K562 (cell line): ENCODE results near the gene NUCKS1. TPM values are rescaled to one million over a fixed set of nuclear protein-coding genes. Genes with fewer than 3 reads are reported as not detected.

Source experiments
- KLF10 ChIP-seq: fragments of 250-450 bp; sonication (Bioruptor Pico); IDR thresholded peaks from 2 replicates; pipeline ENCODE4 v1.6.1; 2021; ENCODE audit warnings: matching md5 sums
- LEF1 ChIP-seq: fragments of 450-650 bp; IDR thresholded peaks from 2 replicates; pipeline ENCODE4 v1.6.1; 2016; ENCODE audit warnings: mild to moderate bottlenecking
- MAFK ChIP-seq: IDR thresholded peaks from 2 replicates; pipeline ENCODE4 v1.6.1; 2011; ENCODE audit warnings: low read length, improper control_type of control experiment
- NEUROD1 ChIP-seq: fragments of 150-350 bp; IDR thresholded peaks from 2 replicates; pipeline ENCODE4 v1.6.1; 2014; ENCODE audit warnings: borderline replicate concordance, low read length, low read depth; ENCODE audit not compliant: partially characterized antibody
- POLR3G ChIP-seq: IDR thresholded peaks from 2 replicates; pipeline ENCODE4 v1.6.1; 2011; ENCODE audit not compliant: insufficient read length, insufficient replicate concordance; ENCODE audit errors: extremely low read depth
- SNRNP70 ChIP-seq: fragments of 200-400 bp; formaldehyde crosslinking; optimal IDR thresholded peaks from 2 replicates; pipeline ENCODE3; 2017; ENCODE audit warnings: low read depth, low read length
- ZKSCAN1 ChIP-seq: fragments of 150-350 bp; IDR thresholded peaks from 2 replicates; pipeline ENCODE4 v1.6.1; 2016; ENCODE audit warnings: low read depth, low read length
- ZNF174 ChIP-seq: fragments of 250-450 bp; sonication (Bioruptor Pico); IDR thresholded peaks from 2 replicates; pipeline ENCODE4 v1.4.0; 2020; ENCODE audit warnings: mild to moderate bottlenecking
- ZNF232 ChIP-seq: sonication (generic); formaldehyde crosslinking; IDR thresholded peaks from 2 replicates; pipeline ENCODE4 v1.8.0; 2022; ENCODE audit warnings: mild to moderate bottlenecking, missing genetic modification reagents
- ZNF24 ChIP-seq: fragments of 450-650 bp; IDR thresholded peaks from 2 replicates; pipeline ENCODE4 v1.6.1; 2016
- polyA plus RNA-seq, 8 experiments: library from polyadenylated mRNA; depleted of rRNA in 4 of 8; stranded (reverse) in 5 of 8; unstranded in 3 of 8; fragments of >200 nt; fragmentation: Nextera tagmentation in 2 of 8; fragmentation: Illumina TruSeq in 1 of 8; extraction: Ambion mirVana in 2 of 8; extraction: Trizol in 1 of 8; gene quantifications; 2 replicates each; pipeline versions ENCODE4 v1.2.1 to v1.2.3, GENCODE V29; 2011 to 2014; ENCODE audit warnings: inconsistent platforms in 1 of 8, missing spikeins in 1 of 8
- total RNA-seq, 7 experiments: library from RNA; depleted of rRNA in 6 of 7; stranded (reverse); fragments of >200 nt in 6 of 7; fragmentation: Illumina TruSeq in 2 of 7; extraction: Trizol in 2 of 7; gene quantifications; 2 replicates each; pipeline versions ENCODE4 v1.2.1 to v1.2.3, GENCODE V29; 2011 to 2021; ENCODE audit warnings: low replicate concordance in 1 of 7
- TF ChIP-seq, protein P1 (sequence below): conservative IDR thresholded peaks from 2 replicates; pipeline ENCODE4 v1.6.1; 2011; ENCODE audit warnings: low read depth, mild to moderate bottlenecking, low read length; ENCODE audit not compliant: control insufficient read depth
- TF ChIP-seq, protein P2 (sequence below): fragments of 250-450 bp; sonication (Bioruptor Pico); IDR thresholded peaks from 2 replicates; pipeline ENCODE4 v1.4.0; 2020
- TF ChIP-seq, protein P3 (sequence below), 2 experiments: fragments of 450-650 bp in 1 of 2; sonication (generic) in 1 of 2; formaldehyde crosslinking; conservative IDR thresholded peaks; 2 replicates each; pipeline versions ENCODE4 v1.4.0 to v1.8.1; 2020 to 2022; ENCODE audit warnings: mild to moderate bottlenecking in 1 of 2, missing genetic modification reagents in 1 of 2
- TF ChIP-seq, protein P4 (sequence below): fragments of 250-450 bp; sonication (Bioruptor Pico); IDR thresholded peaks from 2 replicates; pipeline ENCODE4 v1.5.0; 2021; ENCODE audit warnings: mild to moderate bottlenecking, borderline replicate concordance
- TF ChIP-seq, protein P5 (sequence below): fragments of 450-650 bp; IDR thresholded peaks from 2 replicates; pipeline ENCODE4 v1.6.1; 2017; ENCODE audit warnings: antibody characterized with exemption, mild to moderate bottlenecking
- TF ChIP-seq, protein P6 (sequence below): sonication (generic); formaldehyde crosslinking; IDR thresholded peaks from 2 replicates; pipeline ENCODE4 v1.8.0; 2022; ENCODE audit warnings: mild to moderate bottlenecking, missing genetic modification reagents

Gene NUCKS1
- total and polyA plus RNA-seq, 9 of the 15 experiments (the other 6 are each of a cell fraction or from before 2014, with no cell fraction given), result 66.7 to 244 (median 149) TPM

DNA sequence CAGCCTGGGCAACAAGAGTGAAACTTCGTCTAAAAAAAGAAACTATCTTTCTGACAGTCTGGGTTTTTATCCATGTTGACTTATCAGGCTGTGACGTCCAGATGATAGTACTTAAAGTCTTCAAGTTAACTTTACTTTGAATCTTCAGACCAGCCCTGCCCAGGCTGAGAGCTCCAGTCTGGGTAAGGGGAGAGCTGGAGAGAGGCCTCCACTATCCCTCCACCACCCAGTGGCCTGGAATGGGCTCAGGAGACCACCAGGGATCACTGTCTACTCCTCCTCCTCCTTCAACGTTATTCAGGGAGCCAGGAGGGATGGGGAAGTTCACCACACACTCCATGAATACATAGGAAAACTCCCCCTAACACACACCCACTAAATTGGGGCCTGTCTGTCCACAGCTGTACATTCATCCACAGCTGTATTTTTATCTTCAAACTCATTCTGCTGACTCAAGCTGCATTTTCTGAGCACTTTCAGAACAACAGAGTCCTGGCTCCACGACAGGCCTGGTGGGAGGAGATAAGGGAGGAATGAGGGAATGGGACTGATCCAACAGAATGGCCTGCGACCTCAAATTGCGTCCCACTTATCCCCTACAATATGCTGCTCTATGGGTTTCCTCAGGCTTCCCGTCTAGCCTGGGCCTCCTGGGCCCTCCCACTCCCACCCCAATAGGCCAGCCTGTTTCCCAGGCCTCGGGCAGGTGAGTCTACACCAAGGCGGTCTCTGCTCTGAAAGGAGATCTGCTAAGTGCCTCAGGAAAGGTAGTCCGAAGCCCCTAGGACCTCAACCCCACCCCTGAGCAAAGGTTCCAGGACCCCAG is 71.5 kb downstream of the NUCKS1 start (continued):
- TF ChIP-seq, protein P1, sequence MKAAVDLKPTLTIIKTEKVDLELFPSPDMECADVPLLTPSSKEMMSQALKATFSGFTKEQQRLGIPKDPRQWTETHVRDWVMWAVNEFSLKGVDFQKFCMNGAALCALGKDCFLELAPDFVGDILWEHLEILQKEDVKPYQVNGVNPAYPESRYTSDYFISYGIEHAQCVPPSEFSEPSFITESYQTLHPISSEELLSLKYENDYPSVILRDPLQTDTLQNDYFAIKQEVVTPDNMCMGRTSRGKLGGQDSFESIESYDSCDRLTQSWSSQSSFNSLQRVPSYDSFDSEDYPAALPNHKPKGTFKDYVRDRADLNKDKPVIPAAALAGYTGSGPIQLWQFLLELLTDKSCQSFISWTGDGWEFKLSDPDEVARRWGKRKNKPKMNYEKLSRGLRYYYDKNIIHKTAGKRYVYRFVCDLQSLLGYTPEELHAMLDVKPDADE, result peak; percentile 85
- TF ChIP-seq, protein P2, sequence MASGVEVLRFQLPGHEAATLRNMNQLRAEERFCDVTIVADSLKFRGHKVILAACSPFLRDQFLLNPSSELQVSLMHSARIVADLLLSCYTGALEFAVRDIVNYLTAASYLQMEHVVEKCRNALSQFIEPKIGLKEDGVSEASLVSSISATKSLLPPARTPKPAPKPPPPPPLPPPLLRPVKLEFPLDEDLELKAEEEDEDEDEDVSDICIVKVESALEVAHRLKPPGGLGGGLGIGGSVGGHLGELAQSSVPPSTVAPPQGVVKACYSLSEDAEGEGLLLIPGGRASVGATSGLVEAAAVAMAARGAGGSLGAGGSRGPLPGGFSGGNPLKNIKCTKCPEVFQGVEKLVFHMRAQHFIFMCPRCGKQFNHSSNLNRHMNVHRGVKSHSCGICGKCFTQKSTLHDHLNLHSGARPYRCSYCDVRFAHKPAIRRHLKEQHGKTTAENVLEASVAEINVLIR (CRISPR knock-in tag), result no peak
- TF ChIP-seq, protein P3, sequence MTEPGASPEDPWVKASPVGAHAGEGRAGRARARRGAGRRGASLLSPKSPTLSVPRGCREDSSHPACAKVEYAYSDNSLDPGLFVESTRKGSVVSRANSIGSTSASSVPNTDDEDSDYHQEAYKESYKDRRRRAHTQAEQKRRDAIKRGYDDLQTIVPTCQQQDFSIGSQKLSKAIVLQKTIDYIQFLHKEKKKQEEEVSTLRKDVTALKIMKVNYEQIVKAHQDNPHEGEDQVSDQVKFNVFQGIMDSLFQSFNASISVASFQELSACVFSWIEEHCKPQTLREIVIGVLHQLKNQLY (CRISPR knock-in tag; conservative IDR thresholded peaks at IDR 0.05), result no peak
- no peak for TF ChIP-seq SNRNP70
- TF ChIP-seq MAFK, result peak; percentile 98
- 0 out of 2 replicates have a peak, but pooled peaks have one; percentile 15 for TF ChIP-seq ZNF232
- TF ChIP-seq ZNF174, result 0 out of 2 replicates have a peak, but pooled peaks have one; percentile 39
- TF ChIP-seq, protein P4, sequence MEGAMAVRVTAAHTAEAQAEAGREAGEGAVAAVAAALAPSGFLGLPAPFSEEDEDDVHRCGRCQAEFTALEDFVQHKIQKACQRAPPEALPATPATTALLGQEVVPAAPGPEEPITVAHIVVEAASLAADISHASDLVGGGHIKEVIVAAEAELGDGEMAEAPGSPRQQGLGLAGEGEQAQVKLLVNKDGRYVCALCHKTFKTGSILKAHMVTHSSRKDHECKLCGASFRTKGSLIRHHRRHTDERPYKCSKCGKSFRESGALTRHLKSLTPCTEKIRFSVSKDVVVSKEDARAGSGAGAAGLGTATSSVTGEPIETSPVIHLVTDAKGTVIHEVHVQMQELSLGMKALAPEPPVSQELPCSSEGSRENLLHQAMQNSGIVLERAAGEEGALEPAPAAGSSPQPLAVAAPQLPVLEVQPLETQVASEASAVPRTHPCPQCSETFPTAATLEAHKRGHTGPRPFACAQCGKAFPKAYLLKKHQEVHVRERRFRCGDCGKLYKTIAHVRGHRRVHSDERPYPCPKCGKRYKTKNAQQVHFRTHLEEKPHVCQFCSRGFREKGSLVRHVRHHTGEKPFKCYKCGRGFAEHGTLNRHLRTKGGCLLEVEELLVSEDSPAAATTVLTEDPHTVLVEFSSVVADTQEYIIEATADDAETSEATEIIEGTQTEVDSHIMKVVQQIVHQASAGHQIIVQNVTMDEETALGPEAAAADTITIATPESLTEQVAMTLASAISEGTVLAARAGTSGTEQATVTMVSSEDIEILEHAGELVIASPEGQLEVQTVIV (CRISPR knock-in tag), result no peak
- peak; percentile 52; the same call in 1 of the 2 replicates for TF ChIP-seq ZKSCAN1
- TF ChIP-seq, protein P5, sequence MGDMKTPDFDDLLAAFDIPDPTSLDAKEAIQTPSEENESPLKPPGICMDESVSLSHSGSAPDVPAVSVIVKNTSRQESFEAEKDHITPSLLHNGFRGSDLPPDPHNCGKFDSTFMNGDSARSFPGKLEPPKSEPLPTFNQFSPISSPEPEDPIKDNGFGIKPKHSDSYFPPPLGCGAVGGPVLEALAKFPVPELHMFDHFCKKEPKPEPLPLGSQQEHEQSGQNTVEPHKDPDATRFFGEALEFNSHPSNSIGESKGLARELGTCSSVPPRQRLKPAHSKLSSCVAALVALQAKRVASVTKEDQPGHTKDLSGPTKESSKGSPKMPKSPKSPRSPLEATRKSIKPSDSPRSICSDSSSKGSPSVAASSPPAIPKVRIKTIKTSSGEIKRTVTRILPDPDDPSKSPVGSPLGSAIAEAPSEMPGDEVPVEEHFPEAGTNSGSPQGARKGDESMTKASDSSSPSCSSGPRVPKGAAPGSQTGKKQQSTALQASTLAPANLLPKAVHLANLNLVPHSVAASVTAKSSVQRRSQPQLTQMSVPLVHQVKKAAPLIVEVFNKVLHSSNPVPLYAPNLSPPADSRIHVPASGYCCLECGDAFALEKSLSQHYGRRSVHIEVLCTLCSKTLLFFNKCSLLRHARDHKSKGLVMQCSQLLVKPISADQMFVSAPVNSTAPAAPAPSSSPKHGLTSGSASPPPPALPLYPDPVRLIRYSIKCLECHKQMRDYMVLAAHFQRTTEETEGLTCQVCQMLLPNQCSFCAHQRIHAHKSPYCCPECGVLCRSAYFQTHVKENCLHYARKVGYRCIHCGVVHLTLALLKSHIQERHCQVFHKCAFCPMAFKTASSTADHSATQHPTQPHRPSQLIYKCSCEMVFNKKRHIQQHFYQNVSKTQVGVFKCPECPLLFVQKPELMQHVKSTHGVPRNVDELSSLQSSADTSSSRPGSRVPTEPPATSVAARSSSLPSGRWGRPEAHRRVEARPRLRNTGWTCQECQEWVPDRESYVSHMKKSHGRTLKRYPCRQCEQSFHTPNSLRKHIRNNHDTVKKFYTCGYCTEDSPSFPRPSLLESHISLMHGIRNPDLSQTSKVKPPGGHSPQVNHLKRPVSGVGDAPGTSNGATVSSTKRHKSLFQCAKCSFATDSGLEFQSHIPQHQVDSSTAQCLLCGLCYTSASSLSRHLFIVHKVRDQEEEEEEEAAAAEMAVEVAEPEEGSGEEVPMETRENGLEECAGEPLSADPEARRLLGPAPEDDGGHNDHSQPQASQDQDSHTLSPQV, result no peak
- no peak for TF ChIP-seq POLR3G
- 0 out of 2 replicates have a peak, but pooled peaks have one; percentile 81 for TF ChIP-seq ZNF24
- peak; percentile 87 for TF ChIP-seq NEUROD1
- TF ChIP-seq LEF1, result peak; percentile 96
- no peak for TF ChIP-seq KLF10
- TF ChIP-seq, protein P6, sequence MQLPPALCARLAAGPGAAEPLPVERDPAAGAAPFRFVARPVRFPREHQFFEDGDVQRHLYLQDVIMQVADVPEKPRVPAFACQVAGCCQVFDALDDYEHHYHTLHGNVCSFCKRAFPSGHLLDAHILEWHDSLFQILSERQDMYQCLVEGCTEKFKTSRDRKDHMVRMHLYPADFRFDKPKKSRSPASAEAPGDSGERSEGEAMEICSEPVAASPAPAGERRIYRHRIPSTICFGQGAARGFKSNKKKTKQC, result no peak; the same call in 1 of the 2 replicates
